Measurements from ENCODE around the gene PITPNC1. TPM values are rescaled to one million over a fixed set of nuclear protein-coding genes. Genes with fewer than 3 reads are reported as not detected.

The PITPNC1 gene
- total RNA-seq, 2 donors from 2014 or later: 12.5 to 18.1 TPM

- Histone ChIP-seq H3K4me1 (peaks cover 0 to 23% of the 10 kb centered on the region in 2 donors), H3K27ac (no peak overlapping the region), H3K9me3 (no peaks in the 10 kb centered on the region), H3K27me3 (no peaks in the 10 kb centered on the region), H3K4me3 (no peak overlapping the region), H3K36me3 (no peaks in the 10 kb centered on the region)
- TF ChIP-seq CTCF (IDR thresholded peaks at IDR 0.05): no peak
- no peak for DNase-seq (ENCODE audit: low spot score)
These were observed 119.2 kb downstream of the PITPNC1 start for GRCh38 chr17:67496286-67496685.

GRCh38 chr17:67499685-67500084 lies 122.6 kb downstream of the PITPNC1 start:
- H3K27me3 ChIP-seq: no peaks in the 10 kb centered on the region
- no peak overlapping the region for H3K4me3 ChIP-seq
- H3K36me3 ChIP-seq: no peaks in the 10 kb centered on the region
- H3K27ac ChIP-seq: no peak overlapping the region
- H3K4me1 ChIP-seq: no peaks in the 10 kb centered on the region
- H3K9me3 ChIP-seq: no peaks in the 10 kb centered on the region
- no peak for DNase-seq (ENCODE audit: low spot score)
- no peak for TF ChIP-seq CTCF (IDR thresholded peaks at IDR 0.05)

GRCh38 chr17:67500261-67500660 lies 123.2 kb downstream of the PITPNC1 start:
- Histone ChIP-seq H3K36me3 (no peaks in the 10 kb centered on the region), H3K4me1 (no peaks in the 10 kb centered on the region), H3K4me3 (no peak overlapping the region), H3K27me3 (no peaks in the 10 kb centered on the region), H3K9me3 (no peaks in the 10 kb centered on the region), H3K27ac (no peak overlapping the region)
- TF ChIP-seq CTCF (IDR thresholded peaks at IDR 0.05): no peak
- DNase-seq (ENCODE audit: low spot score): no peak

GRCh38 chr17:67500677-67501300 lies 123.7 kb downstream of the PITPNC1 start:
- H3K36me3 ChIP-seq: no peaks in the 10 kb centered on the region
- no peaks in the 10 kb centered on the region for H3K27me3 ChIP-seq
- H3K27ac ChIP-seq: no peak overlapping the region
- H3K9me3 ChIP-seq: no peaks in the 10 kb centered on the region
- no peaks in the 10 kb centered on the region for H3K4me1 ChIP-seq
- no peak overlapping the region for H3K4me3 ChIP-seq
- no peak for TF ChIP-seq CTCF (IDR thresholded peaks at IDR 0.05)
- DNase-seq (ENCODE audit: low spot score): no peak

GRCh38 chr17:67502151-67502550 lies 125.1 kb downstream of the PITPNC1 start:
- no peak for TF ChIP-seq CTCF (IDR thresholded peaks at IDR 0.05)
- Histone ChIP-seq H3K4me1 (no peaks in the 10 kb centered on the region), H3K27me3 (no peaks in the 10 kb centered on the region), H3K27ac (no peak overlapping the region), H3K4me3 (no peak overlapping the region), H3K36me3 (no peaks in the 10 kb centered on the region), H3K9me3 (no peaks in the 10 kb centered on the region)
- DNase-seq (ENCODE audit: low spot score): no peak

- peaks cover 0 to 8% of the 10 kb centered on the region in 2 donors for H3K9me3 ChIP-seq
- H3K4me1 ChIP-seq: no peaks in the 10 kb centered on the region
- no peak overlapping the region for H3K27ac ChIP-seq
- no peak for TF ChIP-seq CTCF (IDR thresholded peaks at IDR 0.05)
- no peaks in the 10 kb centered on the region for H3K36me3 ChIP-seq
- DNase-seq (ENCODE audit: low spot score): no peak
- H3K27me3 ChIP-seq: no peaks in the 10 kb centered on the region
- H3K4me3 ChIP-seq: no peak overlapping the region
These were observed 126.1 kb downstream of the PITPNC1 start for GRCh38 chr17:67503184-67503583.

Data from right atrium auricular region (tissue), 2 donors.